GM23338 (cell line): ENCODE measurements around the gene SDR42E1. TPM values are rescaled to one million over a fixed set of nuclear protein-coding genes. Genes with fewer than 3 reads are reported as not detected.

Source experiments
- ATAC-seq: fragments of 200-7000 bp; cut with Tn5 transposase; 3 replicates; pipeline ENCODE4 v1.9.1; 2020
- DNase-seq: peaks from one replicate; pipeline ENCODE4 v3.0.0-alpha.2; 2015; ENCODE audit warnings: low spot score
- H2AFZ ChIP-seq: fragments of 200-600 bp; sonication (generic); 2 replicates; pipeline ENCODE4 v1.8.0; 2016; ENCODE audit warnings: antibody characterized with exemption, mild to moderate bottlenecking, moderate library complexity
- H3F3A ChIP-seq: fragments of 200-600 bp; sonication (generic); replicated peaks from 2 replicates; pipeline ENCODE4 v1.8.0; 2017; ENCODE audit warnings: antibody characterized with exemption, mixed run types, low read depth
- H3K27ac ChIP-seq: fragments of 200-600 bp; sonication (generic); 2 replicates; pipeline ENCODE4 v1.6.1; 2016; ENCODE audit warnings: low read depth
- H3K27me3 ChIP-seq: fragments of 200-600 bp; sonication (generic); 2 replicates; pipeline ENCODE4 v1.8.0; 2016; ENCODE audit warnings: mild to moderate bottlenecking, mixed run types, moderate library complexity; ENCODE audit not compliant: insufficient read depth
- H3K36me3 ChIP-seq: fragments of 200-600 bp; sonication (generic); 2 replicates; pipeline ENCODE4 v1.8.0; 2016; ENCODE audit warnings: mild to moderate bottlenecking; ENCODE audit not compliant: insufficient read depth
- H3K4me1 ChIP-seq: fragments of 200-600 bp; sonication (generic); 2 replicates; pipeline ENCODE4 v1.8.0; 2016; ENCODE audit warnings: mild to moderate bottlenecking, moderate library complexity; ENCODE audit not compliant: insufficient read depth
- H3K4me2 ChIP-seq: fragments of 200-600 bp; sonication (generic); 2 replicates; pipeline ENCODE4 v1.7.1; 2017; ENCODE audit warnings: mixed run types
- H3K4me3 ChIP-seq: fragments of 200-600 bp; sonication (generic); 2 replicates; pipeline ENCODE4 v1.6.1; 2016; ENCODE audit warnings: mixed run types
- H3K79me2 ChIP-seq: fragments of 200-600 bp; sonication (generic); replicated peaks from 2 replicates; pipeline ENCODE4 v1.8.0; 2017; ENCODE audit warnings: mild to moderate bottlenecking; ENCODE audit not compliant: insufficient read depth
- H3K9me2 ChIP-seq: fragments of 200-600 bp; sonication (generic); 2 replicates; pipeline ENCODE4 v1.8.0; 2017; ENCODE audit not compliant: insufficient read depth
- H4K20me1 ChIP-seq: fragments of 200-600 bp; sonication (generic); replicated peaks from 2 replicates; pipeline ENCODE4 v1.8.0; 2017; ENCODE audit warnings: mild to moderate bottlenecking; ENCODE audit not compliant: insufficient read depth
- H3K27ac Mint-ChIP-seq: 2 replicates; pipeline ENCODE4 v1.8.0; 2020; ENCODE audit warnings: inconsistent platforms, mild to moderate bottlenecking, moderate library complexity, mixed read lengths
- H3K27me3 Mint-ChIP-seq: 3 replicates; pipeline ENCODE4 v1.8.0; 2022; ENCODE audit warnings: low read depth, mild to moderate bottlenecking, moderate library complexity, mixed read lengths, inconsistent platforms; ENCODE audit not compliant: insufficient read depth, poor library complexity
- H3K36me3 Mint-ChIP-seq: 3 replicates; pipeline ENCODE4 v1.8.0; 2021; ENCODE audit warnings: low read depth, mild to moderate bottlenecking, inconsistent platforms, moderate library complexity, mixed read lengths
- H3K4me1 Mint-ChIP-seq: 3 replicates; pipeline ENCODE4 v1.8.0; 2020; ENCODE audit warnings: mild to moderate bottlenecking, inconsistent platforms, mixed read lengths
- H3K4me3 Mint-ChIP-seq: 3 replicates; pipeline ENCODE4 v1.8.0; 2021; ENCODE audit warnings: moderate library complexity, mild to moderate bottlenecking, inconsistent platforms, mixed read lengths
- H3K9me3 Mint-ChIP-seq: 3 replicates; pipeline ENCODE4 v1.8.0; 2020; ENCODE audit warnings: moderate library complexity, mild to moderate bottlenecking, inconsistent platforms, mixed read lengths
- CREB1 ChIP-seq: fragments of 250-450 bp; sonication (Bioruptor Pico); IDR thresholded peaks from 2 replicates; pipeline ENCODE4 v1.5.0; 2020; ENCODE audit warnings: low read depth, mild to moderate bottlenecking, moderate library complexity
- EZH2phosphoT487 ChIP-seq: fragments of 200-600 bp; sonication (generic); IDR thresholded peaks from one replicate; pipeline ENCODE4 v1.8.1; 2018; ENCODE audit warnings: antibody characterized with exemption; ENCODE audit not compliant: unreplicated experiment
- JUNB ChIP-seq: IDR thresholded peaks from one replicate; pipeline ENCODE4 v1.6.1; 2016; ENCODE audit warnings: antibody characterized with exemption; ENCODE audit not compliant: unreplicated experiment
- NANOG ChIP-seq: IDR thresholded peaks from 2 replicates; pipeline ENCODE4 v1.6.1; 2016; ENCODE audit warnings: antibody characterized with exemption, borderline replicate concordance
- STAT1 ChIP-seq: IDR thresholded peaks from one replicate; pipeline ENCODE4 v1.6.1; 2016; ENCODE audit warnings: antibody characterized with exemption; ENCODE audit not compliant: unreplicated experiment
- polyA plus RNA-seq: library from polyadenylated mRNA; unstranded; fragments of >200 nt; fragmentation: Nextera tagmentation; extraction: Ambion mirVana; gene quantifications from 2 replicates; pipeline ENCODE4 v1.2.1, GENCODE V29; 2016
- total RNA-seq: library from RNA; depleted of rRNA; stranded (reverse); fragments of >200 nt; shearing (Covaris generic); gene quantifications from 2 replicates; pipeline ENCODE4 v1.2.3, GENCODE V29; 2014
- TF ChIP-seq, protein P1 (sequence below): fragments of 250-450 bp; sonication (Bioruptor Pico); IDR thresholded peaks from 2 replicates; pipeline ENCODE4 v1.5.0; 2020; ENCODE audit warnings: mild to moderate bottlenecking, moderate library complexity
- TF ChIP-seq, protein P2 (sequence below): IDR thresholded peaks from one replicate; pipeline ENCODE4 v1.6.1; 2018; ENCODE audit warnings: antibody characterized with exemption; ENCODE audit not compliant: unreplicated experiment
- TF ChIP-seq, protein P3 (sequence below), 2 experiments: fragments of 200-600 bp in 1 of 2; sonication (generic) in 1 of 2; conservative IDR thresholded peaks; 2 replicates each; pipeline versions ENCODE4 v1.5.1 to v1.6.1; 2016 to 2017; ENCODE audit warnings: antibody characterized with exemption in 2 of 2, low read depth in 2 of 2, mild to moderate bottlenecking in 2 of 2, moderate library complexity in 1 of 2

SDR42E1 gene
- total and polyA plus RNA-seq, 2 experiments from 2014 or later, result 0.03 TPM; not detected in 1

DNA sequence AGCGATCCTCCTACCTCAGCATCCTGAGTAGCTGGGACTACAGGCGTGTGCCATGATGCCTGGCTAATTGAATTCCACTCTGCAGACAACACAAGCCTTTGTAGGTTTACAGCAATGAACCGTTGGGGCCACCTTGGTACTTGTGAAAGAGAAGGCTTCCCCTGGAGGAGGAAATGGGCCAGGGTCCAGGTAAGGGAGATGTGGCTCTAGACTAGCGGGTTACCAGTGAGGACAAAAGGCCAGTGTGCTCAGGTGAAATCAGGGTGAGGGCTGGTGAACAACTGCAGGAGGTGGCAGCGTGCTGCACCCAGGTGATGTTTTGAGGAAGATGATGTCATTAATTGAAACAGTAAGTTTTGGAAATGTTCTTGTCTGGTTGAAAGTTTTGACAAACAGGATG is 6.7 kb downstream of the SDR42E1 start:
- Histone ChIP-seq H3K79me2 (no peaks in the 10 kb centered on the region), H3K27ac (no peak overlapping the region), H3K4me1 (0 out of 2 replicates have a peak, but pooled peaks cover 5% of the 10 kb centered on the region), H3K9me2 (no peaks in the 10 kb centered on the region), H3K4me2 (no peak overlapping the region), H3K27me3 (no peaks in the 10 kb centered on the region), H3F3A (no peaks in the 10 kb centered on the region), H3K36me3 (no peaks in the 10 kb centered on the region; the same call in 1 of the 2 replicates), H2AFZ (no peak overlapping the region), H4K20me1 (no peaks in the 10 kb centered on the region), H3K4me3 (no peak overlapping the region)
- TF ChIP-seq, protein P1, sequence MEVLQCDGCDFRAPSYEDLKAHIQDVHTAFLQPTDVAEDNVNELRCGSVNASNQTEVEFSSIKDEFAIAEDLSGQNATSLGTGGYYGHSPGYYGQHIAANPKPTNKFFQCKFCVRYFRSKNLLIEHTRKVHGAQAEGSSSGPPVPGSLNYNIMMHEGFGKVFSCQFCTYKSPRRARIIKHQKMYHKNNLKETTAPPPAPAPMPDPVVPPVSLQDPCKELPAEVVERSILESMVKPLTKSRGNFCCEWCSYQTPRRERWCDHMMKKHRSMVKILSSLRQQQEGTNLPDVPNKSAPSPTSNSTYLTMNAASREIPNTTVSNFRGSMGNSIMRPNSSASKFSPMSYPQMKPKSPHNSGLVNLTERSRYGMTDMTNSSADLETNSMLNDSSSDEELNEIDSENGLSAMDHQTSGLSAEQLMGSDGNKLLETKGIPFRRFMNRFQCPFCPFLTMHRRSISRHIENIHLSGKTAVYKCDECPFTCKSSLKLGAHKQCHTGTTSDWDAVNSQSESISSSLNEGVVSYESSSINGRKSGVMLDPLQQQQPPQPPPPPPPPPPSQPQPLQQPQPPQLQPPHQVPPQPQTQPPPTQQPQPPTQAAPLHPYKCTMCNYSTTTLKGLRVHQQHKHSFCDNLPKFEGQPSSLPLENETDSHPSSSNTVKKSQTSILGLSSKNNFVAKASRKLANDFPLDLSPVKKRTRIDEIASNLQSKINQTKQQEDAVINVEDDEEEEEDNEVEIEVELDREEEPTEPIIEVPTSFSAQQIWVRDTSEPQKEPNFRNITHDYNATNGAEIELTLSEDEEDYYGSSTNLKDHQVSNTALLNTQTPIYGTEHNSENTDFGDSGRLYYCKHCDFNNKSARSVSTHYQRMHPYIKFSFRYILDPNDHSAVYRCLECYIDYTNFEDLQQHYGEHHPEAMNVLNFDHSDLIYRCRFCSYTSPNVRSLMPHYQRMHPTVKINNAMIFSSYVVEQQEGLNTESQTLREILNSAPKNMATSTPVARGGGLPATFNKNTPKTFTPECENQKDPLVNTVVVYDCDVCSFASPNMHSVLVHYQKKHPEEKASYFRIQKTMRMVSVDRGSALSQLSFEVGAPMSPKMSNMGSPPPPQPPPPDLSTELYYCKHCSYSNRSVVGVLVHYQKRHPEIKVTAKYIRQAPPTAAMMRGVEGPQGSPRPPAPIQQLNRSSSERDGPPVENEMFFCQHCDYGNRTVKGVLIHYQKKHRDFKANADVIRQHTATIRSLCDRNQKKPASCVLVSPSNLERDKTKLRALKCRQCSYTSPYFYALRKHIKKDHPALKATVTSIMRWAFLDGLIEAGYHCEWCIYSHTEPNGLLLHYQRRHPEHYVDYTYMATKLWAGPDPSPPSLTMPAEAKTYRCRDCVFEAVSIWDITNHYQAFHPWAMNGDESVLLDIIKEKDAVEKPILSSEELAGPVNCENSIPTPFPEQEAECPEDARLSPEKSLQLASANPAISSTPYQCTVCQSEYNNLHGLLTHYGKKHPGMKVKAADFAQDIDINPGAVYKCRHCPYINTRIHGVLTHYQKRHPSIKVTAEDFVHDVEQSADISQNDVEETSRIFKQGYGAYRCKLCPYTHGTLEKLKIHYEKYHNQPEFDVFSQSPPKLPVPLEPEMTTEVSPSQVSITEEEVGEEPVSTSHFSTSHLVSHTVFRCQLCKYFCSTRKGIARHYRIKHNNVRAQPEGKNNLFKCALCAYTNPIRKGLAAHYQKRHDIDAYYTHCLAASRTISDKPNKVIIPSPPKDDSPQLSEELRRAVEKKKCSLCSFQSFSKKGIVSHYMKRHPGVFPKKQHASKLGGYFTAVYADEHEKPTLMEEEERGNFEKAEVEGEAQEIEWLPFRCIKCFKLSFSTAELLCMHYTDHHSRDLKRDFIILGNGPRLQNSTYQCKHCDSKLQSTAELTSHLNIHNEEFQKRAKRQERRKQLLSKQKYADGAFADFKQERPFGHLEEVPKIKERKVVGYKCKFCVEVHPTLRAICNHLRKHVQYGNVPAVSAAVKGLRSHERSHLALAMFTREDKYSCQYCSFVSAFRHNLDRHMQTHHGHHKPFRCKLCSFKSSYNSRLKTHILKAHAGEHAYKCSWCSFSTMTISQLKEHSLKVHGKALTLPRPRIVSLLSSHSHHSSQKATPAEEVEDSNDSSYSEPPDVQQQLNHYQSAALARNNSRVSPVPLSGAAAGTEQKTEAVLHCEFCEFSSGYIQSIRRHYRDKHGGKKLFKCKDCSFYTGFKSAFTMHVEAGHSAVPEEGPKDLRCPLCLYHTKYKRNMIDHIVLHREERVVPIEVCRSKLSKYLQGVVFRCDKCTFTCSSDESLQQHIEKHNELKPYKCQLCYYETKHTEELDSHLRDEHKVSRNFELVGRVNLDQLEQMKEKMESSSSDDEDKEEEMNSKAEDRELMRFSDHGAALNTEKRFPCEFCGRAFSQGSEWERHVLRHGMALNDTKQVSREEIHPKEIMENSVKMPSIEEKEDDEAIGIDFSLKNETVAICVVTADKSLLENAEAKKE (CRISPR knock-in tag), result no peak
- TF ChIP-seq, protein P2, sequence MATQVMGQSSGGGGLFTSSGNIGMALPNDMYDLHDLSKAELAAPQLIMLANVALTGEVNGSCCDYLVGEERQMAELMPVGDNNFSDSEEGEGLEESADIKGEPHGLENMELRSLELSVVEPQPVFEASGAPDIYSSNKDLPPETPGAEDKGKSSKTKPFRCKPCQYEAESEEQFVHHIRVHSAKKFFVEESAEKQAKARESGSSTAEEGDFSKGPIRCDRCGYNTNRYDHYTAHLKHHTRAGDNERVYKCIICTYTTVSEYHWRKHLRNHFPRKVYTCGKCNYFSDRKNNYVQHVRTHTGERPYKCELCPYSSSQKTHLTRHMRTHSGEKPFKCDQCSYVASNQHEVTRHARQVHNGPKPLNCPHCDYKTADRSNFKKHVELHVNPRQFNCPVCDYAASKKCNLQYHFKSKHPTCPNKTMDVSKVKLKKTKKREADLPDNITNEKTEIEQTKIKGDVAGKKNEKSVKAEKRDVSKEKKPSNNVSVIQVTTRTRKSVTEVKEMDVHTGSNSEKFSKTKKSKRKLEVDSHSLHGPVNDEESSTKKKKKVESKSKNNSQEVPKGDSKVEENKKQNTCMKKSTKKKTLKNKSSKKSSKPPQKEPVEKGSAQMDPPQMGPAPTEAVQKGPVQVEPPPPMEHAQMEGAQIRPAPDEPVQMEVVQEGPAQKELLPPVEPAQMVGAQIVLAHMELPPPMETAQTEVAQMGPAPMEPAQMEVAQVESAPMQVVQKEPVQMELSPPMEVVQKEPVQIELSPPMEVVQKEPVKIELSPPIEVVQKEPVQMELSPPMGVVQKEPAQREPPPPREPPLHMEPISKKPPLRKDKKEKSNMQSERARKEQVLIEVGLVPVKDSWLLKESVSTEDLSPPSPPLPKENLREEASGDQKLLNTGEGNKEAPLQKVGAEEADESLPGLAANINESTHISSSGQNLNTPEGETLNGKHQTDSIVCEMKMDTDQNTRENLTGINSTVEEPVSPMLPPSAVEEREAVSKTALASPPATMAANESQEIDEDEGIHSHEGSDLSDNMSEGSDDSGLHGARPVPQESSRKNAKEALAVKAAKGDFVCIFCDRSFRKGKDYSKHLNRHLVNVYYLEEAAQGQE, result no peak
- TF ChIP-seq EZH2phosphoT487 (no peak), NANOG (no peak), STAT1 (no peak), CREB1 (no peak), JUNB (no peak)
- TF ChIP-seq, protein P3, sequence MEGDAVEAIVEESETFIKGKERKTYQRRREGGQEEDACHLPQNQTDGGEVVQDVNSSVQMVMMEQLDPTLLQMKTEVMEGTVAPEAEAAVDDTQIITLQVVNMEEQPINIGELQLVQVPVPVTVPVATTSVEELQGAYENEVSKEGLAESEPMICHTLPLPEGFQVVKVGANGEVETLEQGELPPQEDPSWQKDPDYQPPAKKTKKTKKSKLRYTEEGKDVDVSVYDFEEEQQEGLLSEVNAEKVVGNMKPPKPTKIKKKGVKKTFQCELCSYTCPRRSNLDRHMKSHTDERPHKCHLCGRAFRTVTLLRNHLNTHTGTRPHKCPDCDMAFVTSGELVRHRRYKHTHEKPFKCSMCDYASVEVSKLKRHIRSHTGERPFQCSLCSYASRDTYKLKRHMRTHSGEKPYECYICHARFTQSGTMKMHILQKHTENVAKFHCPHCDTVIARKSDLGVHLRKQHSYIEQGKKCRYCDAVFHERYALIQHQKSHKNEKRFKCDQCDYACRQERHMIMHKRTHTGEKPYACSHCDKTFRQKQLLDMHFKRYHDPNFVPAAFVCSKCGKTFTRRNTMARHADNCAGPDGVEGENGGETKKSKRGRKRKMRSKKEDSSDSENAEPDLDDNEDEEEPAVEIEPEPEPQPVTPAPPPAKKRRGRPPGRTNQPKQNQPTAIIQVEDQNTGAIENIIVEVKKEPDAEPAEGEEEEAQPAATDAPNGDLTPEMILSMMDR (conservative IDR thresholded peaks at IDR 0.05; ENCODE audit: low read depth in 2 of 2), result no peak
- Mint-ChIP-seq H3K4me3 (no peak overlapping the region), H3K27ac (no peak overlapping the region), H3K4me1 (peaks cover 10% of the 10 kb centered on the region; the same call in 2 of the 3 replicates), H3K9me3 (peaks cover 22% of the 10 kb centered on the region), H3K27me3 (peaks cover 1% of the 10 kb centered on the region), H3K36me3 (peaks cover 16% of the 10 kb centered on the region; the same call in 2 of the 3 replicates)
- ATAC-seq (no peak), DNase-seq (no peak)
